Upper lobe of left lung (tissue), 4 donors: Measurements from ENCODE around the gene LIPN.

ENCODE experiments used
- CTCF ChIP-seq, 6 experiments: fragments of 450-650 bp in 4 of 6; fragments of 200-600 bp in 2 of 6; sonication (generic) in 2 of 6; IDR thresholded peaks; one replicate each; pipeline ENCODE4 v1.5.1; 2016 to 2019; ENCODE audit warnings: antibody characterized with exemption in 6 of 6
- EP300 ChIP-seq, 4 donors: sonication (generic); formaldehyde crosslinking; IDR thresholded peaks; one replicate each; pipeline ENCODE4 v1.5.1; 2017; ENCODE audit warnings: antibody characterized with exemption in 4 of 4, control low read depth in 2 of 4
- POLR2A ChIP-seq, 4 donors: fragments of 450-650 bp; IDR thresholded peaks; one replicate each; pipeline ENCODE4 v1.5.1; 2016 to 2017; ENCODE audit warnings: antibody characterized with exemption in 4 of 4, mild to moderate bottlenecking in 2 of 4

GRCh38 chr10:88786032-88786770 lies 26.4 kb downstream of the LIPN start:
- no peak for TF ChIP-seq CTCF (IDR thresholded peaks at IDR 0.05)
- no peak for TF ChIP-seq EP300 (IDR thresholded peaks at IDR 0.05)
- no peak for TF ChIP-seq POLR2A (IDR thresholded peaks at IDR 0.05)
